HT1080 (cell line): Measurements from ENCODE around the gene C15orf40. TPM values are rescaled to one million over a fixed set of nuclear protein-coding genes. Genes with fewer than 3 reads are reported as not detected.
A peak's percentile ranks its signal among the peaks of the same experiment; 100 is the strongest.
"Not testable (repeated sequence)": the region's sequence is repeated elsewhere in the genome, so short reads cannot be mapped to it uniquely, and the experiment has no call there.

Experiments used
- DNase-seq: peaks from one replicate; pipeline ENCODE4 v3.0.0-alpha.2; 2015; ENCODE audit warnings: low read depth
- polyA plus RNA-seq, 2 experiments: library from polyadenylated mRNA; depleted of rRNA; stranded (reverse); fragments of >200 nt; gene quantifications; 2 replicates each; pipeline ENCODE4 v1.2.3, GENCODE V29; 2015
- total RNA-seq: library from RNA; depleted of rRNA; stranded (reverse); fragments of >200 nt; shearing (Covaris generic); gene quantifications from 2 replicates; pipeline ENCODE4 v1.2.3, GENCODE V29; 2014; rRNA removed

C15orf40 gene
- total RNA-seq = 47.0 and 58.0 TPM in 2 replicates
- polyA plus RNA-seq (2015; cell fraction: cytosol; rRNA removed) = 29.9 and 45.5 TPM in 2 replicates
- 15.2 and 21.2 TPM in 2 replicates for polyA plus RNA-seq (2015; cell fraction: nucleus; rRNA removed)

DNA sequence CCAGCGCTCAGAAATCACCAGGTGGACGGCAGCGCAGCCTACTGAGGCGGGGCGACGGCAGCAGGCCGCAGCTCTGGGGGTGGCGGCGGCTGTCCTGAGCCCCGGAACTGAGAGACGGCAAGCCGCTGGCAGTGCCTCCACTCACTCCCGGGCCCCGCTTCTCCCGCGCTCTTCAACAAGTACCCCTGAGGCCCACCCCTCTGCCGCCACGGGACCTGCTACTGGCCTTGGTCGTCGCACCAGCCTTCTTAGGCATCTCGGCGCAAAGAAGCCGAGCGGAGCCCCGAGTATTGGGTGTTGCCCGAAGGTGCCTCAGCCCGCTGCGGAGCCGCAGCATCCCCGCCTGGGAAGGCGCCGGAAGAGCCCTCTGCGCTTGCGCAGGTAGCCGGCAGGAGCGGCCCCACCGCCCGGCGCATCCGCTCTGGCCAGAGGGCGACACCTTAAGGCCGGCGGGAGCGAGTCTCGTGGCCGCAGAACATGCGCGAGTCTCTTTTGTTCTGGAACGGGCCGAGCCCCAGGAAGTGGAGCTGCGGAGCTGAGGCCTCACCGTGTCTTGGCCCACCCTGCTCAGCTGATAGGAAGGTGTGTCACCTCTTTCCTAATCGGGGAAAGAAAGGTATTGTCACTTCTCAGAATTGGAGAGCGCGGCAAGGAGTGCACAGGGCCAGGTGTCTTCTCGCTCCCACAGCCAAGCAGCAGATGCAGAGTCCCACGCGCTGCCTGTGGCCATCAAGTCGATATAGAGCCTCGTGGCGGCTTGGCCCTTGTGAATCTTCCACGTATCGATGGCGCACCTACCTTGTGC is at the start of gene C15orf40:
Gene C15orf40, minus strand, starts transcription at position 369 of the 805 bp plus-strand sequence. Its CDS starts 32 bp downstream, at position 337.
- peak; percentile 88 for DNase-seq

DNA sequence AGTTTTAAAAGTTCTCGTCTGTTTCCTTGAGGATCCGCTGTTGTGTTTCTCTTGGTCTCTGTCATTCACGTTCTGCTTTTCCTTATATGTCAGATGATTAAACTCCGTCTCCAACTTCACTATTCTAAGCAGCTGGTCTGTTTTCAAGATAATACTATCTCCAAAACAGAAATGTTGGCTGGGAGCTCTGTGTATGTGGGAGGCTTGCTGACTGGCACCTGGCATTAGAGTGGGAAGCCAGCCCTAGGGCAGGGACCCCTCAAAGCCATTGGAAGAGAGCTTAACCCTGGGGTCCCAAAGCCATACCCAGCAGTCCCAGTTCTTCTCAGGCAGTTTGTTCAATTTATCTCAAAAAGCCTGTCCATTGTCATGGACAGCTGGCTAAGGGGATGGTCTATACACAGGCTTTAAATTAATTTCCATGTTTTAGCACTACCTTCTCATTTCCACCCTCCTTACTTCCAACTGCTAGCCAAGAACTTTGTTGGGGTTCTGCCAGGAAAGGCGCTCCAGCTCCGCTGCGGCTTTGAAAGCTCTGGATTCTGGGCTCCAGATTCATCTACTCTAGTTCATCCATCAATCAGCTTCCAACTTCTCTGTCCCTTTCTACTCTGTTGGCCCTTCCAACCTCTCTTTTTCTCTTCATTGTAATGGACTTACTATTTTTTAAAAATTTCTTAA is 46.4 kb upstream of the C15orf40 start:
- no peak for DNase-seq

DNA sequence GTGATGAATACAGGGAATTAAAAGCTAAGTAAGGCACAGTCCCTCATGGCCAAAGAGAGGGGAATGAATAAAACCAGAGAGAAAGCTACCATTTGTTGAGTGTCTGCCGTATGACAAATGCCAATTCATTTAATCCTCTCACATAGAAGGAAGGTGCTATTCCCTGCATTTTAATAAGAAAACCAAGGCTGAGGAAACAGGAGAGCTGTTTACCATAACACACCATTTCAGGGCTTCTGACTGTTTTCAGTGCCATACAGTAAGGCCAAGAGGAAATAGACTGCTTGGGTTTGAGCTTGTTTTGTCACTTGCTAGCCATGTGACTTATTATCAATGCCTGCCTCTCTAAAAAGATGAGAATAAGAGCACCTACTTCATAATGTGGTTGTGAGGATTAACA is 45.6 kb upstream of the C15orf40 start:
- DNase-seq = no peak

DNA sequence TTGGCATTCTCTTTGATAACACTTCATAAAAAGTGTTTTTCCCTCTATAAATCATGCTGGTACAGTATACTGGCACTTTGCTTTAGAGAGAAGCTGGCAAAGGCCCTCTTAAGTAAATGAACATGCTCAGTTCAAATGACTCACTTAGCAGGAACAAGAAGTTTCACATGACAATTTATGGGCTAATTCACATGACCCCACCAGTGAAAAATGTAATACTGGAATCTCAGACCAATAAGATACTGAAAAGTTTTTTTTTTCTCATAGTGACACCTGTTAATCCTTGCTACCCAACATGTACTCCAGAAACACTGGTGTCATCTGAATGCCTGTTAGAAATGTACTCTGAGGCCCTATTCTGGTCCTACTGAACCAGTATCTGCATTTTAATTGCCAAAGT is 41.7 kb upstream of the C15orf40 start:
- peak; percentile 89 for DNase-seq

DNA sequence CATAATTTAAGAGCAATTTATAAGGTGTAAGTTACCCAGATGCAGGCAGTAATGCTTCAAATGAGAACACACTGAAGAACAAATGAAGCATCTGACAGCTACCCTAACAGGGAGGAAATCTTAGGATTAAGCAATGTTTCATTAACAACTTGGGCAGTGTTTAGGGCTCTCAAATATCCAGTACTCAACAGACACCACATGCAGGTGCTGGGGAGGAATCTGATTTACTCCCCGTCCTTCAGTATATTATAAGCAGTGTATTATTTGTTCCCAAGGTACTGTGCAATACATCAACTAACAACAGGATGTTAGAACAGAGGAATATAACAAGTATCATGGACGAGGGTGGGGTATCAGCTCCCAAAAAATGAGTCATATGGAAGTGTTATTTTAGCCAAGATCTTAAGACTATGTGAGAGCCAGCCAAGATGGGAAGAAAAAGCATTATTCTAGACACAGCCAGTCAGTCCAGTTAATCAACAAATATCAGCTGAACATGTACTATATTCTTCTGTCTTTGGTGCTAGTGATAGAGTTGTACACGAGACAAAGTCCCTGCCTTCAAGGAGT is 35.2 kb upstream of the C15orf40 start:
- peak; percentile 62 for DNase-seq

DNA sequence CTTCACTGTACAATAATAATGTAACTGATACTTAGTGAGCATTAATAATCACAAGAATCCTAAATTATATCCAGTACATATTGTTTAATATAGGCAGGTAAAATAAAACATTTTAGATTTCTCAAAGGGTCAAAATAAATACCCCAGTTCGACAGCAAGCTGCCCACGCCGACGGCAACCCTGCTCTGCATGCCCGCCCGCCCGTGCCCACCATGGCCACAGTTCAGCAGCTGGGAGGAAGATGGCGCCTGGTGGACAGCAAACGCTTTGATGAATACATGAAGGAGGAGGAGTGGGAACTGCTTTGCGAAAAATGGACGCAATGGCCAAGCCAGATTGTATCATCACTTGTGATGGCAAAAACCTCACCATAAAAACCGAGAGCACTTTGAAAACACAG is 32.7 kb upstream of the C15orf40 start:
- no peak for DNase-seq

DNA sequence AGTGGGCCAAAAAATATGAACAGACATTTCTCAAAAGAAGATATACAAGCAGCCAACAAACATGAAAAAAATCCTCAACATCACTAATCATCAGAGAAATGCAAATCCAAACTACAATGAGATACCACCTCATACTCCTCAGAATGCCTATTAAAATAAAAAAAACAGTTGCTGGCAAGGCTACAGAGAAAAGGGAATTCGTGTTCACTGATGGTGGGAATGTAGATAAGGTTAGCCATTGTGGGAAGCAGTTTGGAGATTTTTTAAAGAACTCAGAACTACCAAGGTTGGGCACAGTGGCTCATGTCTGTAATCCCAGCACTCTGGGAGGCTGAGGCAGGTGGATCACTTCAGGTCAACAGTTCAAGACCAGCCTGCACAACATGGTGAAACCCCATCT is 27.8 kb upstream of the C15orf40 start:
- no peak for DNase-seq

DNA sequence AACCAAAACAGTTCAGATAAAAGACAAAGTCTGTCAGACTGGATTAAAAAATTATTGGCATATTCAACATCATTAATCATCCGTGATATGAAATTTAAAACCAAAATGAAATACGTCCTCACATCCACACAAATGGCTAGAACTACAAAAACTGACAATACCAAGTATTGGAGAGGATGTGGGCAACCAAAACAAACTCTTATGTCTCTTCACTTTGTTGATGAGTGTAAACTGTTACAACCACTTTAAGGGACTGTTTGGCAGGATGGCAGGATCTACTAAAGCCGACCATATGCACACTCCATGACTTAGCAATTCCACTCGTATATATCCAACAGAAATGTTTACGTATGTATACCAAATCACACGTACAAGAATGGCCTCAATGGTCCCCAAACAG is 24.8 kb upstream of the C15orf40 start:
- no peak for DNase-seq

DNA sequence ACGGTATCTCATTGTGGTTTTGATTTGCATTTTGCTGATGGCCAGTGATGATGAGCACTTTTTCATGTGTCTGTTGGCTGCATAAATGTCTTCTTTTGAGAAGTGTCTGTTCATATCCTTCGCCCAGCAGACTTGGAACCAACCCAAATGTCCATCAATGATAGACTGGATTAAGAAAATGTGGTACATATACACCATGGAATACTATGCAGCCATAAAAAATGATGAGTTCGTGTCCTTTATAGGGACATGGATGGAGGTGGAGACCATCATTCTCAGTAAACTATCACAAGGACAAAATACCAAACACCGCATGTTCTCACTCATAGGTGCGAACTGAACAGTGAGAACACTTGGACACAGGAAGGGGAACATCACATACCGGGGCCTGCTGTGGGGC is 19.8 kb upstream of the C15orf40 start:
- DNase-seq = not testable (repeated sequence)

DNA sequence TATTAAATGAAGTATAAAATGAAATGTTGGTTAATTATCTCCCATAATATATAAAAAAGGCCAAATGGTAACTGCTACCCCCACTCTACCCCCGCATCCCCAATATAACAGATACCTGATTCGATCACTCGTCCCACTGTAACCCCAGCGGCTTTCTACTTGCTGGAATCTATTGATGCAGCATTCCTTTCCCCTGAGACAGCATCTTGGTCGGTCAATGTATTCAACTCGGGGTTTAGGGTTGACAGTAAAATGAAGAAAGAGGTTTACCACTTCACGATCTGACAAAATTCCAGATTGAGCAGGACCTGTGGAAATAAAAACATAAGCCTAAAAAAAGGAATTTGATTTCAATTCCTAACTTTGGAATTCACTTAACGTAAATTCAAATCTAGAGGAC is 18.6 kb upstream of the C15orf40 start:
- DNase-seq = peak; percentile 36

DNA sequence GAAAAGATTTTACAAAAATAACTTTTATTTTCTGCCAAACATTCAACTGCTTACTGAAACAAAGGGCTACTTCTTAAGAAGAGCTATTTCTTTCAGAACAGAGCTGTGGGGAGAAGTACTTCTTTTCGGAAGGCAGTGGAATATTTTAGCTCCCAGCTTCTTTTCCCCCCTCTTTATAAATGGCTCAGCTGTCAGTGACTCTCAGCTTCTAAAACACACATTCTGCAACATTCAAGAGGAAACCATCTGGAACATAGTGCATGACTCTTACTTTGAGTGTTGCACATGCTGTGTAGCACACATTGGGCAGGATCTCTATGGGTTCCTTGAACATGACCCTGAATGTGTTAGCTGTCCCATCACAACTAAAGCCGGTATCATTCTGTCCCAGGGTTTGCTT is 7.0 kb upstream of the C15orf40 start:
- DNase-seq = no peak

DNA sequence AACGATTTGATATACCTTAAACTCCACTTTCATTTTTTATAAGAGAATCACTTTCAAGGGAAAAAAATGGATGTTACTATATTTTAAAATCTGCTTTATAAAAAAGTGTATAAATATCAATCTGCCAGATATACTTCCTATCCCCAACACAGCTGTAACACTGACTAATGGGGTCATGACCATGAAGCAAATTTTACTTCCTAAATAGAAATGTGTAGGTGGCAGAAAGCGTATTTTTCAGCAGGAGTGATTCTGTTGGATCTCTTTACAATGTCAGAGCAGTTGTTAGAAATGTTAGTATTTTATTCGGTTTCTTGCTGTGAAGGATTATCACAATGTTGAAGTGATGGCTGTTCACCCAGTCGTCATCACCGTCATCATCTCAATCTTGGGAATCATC is 5.5 kb upstream of the C15orf40 start:
- DNase-seq = no peak

DNA sequence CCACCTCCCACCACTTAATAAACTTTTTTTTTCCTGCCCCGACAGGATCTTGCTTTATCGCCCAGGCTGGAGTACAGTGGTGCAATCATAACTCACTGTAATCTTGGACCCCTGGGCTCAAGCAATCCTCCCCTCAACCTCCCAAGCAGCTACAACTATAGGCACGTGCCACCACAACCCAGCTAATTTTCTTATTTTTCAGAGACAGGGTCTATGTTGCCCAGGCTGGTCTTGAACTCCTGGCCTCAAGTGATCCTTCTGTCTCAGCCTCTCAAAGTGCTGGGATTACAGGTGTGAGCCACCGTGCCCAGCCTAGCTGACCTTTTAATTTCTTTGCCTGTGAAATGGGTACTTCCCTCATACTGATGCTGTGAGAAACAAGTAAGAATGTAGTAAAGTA is 3.9 kb upstream of the C15orf40 start:
- no peak for DNase-seq

DNA sequence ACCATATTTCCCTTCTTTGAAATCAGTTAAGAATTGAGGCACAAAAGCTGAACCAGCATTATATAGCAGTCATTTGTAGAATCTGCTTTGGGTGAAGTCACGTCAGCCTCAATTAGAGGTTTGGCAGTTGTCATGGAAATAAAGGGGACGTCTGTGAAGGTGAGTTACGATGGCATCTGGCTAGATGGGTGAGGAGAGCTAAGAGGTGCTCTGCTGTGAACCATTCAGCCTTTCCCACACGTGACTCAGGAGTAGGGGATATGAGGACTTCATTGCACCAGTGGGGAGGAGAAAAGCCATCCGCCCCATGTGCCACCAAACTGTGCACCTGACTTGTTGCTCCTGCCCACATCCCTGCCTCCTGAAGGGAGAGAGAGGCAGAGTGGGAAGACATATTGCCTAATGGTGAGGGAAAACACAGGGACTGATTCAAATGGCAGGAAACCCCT is 2.8 kb upstream of the C15orf40 start:
- no peak for DNase-seq

DNA sequence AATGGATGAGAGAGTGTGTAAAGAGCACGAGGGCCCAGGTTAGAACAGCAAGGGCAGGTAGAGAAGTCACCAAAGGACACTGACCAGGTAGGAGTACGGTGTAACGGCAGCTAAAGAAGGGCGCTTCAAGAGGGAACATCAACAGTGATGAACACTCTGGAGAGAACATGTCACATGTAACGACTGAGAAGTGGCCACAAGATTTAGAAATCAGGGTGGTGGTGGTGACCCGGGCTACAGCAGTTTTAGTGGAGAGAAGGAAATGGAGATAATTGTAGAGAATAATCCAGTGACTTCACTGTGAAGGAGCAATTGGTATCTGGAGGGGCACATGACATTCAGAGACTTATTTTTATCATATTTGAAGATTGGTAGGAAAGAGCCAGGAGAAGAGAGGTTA is 1.2 kb upstream of the C15orf40 start:
- no peak for DNase-seq

DNA sequence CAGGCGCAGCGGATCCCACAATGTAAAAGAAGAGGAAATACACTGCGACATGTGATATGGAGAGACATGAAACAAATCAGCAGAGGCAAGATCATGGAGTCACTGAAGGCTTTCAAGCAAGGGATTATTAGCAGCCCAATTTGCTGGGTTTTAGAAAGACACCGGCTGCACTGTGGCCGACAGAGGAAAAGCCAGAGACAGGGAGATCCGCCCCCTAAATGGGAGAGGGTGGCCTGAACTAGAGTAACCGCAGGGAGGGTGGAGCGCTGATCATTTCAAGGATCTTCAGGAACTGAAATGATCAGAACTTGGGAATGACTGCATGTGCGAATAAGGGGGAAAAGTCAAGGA is 612 bp upstream of the C15orf40 start:
- DNase-seq = no peak

DNA sequence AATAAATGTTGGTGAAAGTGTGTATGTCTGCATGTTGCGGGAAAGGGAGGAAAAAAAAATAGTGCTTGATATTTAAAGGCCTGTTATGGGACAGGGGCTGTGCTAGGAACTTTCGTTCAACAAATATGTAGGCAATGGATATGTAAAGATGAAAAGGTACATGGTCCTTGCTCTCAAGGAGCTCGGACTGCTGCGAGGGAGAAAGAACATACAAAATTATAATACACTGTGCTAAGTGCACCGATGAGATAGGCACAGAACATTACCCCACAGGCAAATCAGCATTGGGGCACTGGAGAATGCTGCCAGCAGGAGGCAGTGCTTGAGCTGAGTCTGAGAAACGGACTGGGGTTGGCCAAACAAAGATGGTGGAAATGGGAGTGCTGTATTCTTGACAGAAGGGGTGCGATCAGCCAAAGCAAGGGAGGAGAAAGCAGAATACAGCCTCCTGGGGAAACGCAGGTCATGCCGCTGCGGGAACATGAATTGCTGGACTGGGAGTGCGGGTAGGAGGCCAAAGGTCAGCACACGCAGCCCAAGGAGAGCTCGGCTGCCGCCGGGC is 649 bp downstream of the C15orf40 start:
- peak; percentile 68 for DNase-seq

DNA sequence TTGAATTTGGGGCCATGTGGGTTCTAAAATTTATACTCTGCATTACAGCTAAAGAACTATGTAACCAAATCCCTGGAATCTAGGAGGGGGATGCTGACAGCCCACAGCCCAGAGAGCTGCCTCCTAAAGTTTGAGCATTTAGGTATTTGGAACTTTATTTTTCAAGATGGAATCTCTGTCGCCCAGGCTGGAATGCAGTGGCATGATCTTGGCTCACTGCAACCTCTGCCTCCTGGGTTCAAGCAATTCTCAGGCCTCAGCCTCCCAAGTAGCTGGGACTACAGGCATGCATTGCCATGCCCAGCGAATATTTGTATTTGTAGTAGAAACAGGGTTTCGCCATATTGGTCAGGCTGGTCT is 10.8 kb downstream of the C15orf40 start:
- not testable (repeated sequence) for DNase-seq

DNA sequence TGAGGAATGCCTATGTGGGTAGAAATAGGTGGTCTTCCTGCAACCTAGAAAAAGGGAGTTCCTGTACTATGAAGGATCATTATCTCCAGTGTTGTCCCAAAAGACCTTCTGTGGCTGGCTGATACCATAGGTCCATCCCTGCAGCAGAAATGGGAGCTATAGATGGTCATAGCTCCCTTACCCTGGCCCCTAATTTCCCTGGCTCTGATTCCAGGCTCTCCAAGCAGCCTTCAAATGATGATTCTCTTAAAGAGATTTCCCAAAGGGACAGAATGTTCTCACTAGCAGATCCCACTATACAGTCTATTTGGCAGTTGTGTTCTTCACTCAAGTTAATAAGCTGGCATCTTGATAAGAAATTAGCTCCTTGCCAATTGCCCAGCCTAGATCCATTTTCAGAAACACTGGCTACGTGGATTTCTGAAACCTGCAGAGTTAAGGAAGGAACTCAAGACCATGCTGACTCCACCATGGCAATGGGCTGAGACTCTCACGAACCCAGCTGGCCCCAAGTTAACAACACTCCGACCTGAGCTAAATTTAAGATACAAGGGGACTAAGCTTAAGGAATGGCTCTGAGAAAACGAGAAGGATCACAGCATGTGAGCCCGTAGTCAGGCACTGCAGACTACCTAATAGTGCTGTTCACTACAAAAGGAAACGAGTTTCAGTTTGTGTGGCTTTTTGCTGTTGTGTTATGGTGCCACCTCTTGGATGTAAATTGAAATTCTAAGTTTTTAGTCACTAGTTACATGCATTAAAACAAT is 11.4 kb downstream of the C15orf40 start:
- peak; percentile 60 for DNase-seq

DNA sequence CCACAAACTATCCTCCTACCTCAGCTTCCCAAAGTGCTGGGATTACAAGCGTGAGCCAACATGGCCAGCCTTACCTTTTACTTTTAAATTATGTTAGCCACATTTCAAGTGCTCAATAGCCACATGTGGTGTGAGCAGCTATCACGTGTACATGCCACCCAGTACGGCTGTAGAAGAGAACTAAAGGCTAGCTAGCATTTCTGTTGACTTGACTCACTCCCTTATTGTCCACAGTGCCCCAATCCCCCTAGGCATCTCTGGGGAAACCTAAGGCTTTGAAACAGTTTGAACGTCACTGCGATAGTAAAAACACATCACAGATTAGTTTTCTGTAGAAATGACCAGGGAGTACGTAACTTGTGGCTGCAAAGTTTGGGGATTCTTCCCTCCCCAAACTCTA is 12.0 kb downstream of the C15orf40 start:
- no peak for DNase-seq

DNA sequence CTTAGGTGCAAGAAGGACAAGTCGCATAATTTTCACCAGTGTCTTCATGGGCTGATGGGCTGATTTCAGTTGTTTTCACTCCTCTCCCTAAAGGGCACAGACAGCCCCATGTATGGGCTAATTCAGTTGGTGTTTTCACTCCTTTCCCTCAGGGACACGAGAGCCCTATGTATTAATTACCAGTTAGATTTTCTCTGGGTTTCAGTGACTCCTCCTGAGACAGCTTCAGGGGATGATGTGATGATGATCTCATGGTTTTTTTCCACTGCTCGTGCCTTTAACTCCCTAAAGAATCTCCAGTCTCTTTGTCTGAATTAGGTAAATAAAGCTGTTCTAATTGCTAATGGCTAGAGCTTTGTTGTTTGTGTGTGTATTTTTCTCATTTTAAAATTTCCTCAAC is 15.5 kb downstream of the C15orf40 start:
- DNase-seq = no peak
